ENCODE measurements around the gene SAMD4B. TPM values are rescaled to one million over a fixed set of nuclear protein-coding genes. Genes with fewer than 3 reads are reported as not detected.

The SAMD4B gene
- total and polyA plus RNA-seq, 2 of the 8 experiments (the other 6 are each of a cell fraction or from before 2014, with no cell fraction given) = 137 to 158 TPM

- DNase-seq (ENCODE audit: low read depth in 1 of 2, low spot score in 2 of 2) = no peak
- TF ChIP-seq E2F6 (IDR thresholded peaks at IDR 0.05) (no peak), RAD21 (IDR thresholded peaks at IDR 0.05 in 1 of 2, conservative IDR thresholded peaks at IDR 0.05 in 1 of 2; ENCODE audit: low read depth in 2 of 2, low read length in 2 of 2) (no peak), GTF2F1 (IDR thresholded peaks at IDR 0.05; ENCODE audit: borderline replicate concordance, low read depth, low read length) (no peak)
These were observed 57.4 kb downstream of the SAMD4B start for GRCh38 chr19:39399668-39400050.

More at GRCh38 chr19:39399668-39400050, 57.4 kb downstream of the SAMD4B start:
- Histone ChIP-seq H2BK20ac (ENCODE audit: low read length) (no peak overlapping the region), H3K36me3 (ENCODE audit: control insufficient read depth in 2 of 4, insufficient read depth in 4 of 4, low read length in 3 of 4) (peaks cover 0 to 4% (median 2%) of the 10 kb centered on the region in 4 experiments; a peak in 2 of 8 replicates), H3K23me2 (ENCODE audit: low read depth, low read length) (peaks cover 12% of the 10 kb centered on the region; the same call in 1 of the 2 replicates), H4K20me1 (replicated peaks in 1 of 2; ENCODE audit: control insufficient read depth in 1 of 2, insufficient read depth in 2 of 2, low read length in 2 of 2) (peaks cover 2 to 7% of the 10 kb centered on the region in 2 experiments), H3K23ac (ENCODE audit: insufficient read length) (no peak overlapping the region), H2BK12ac (ENCODE audit: low read depth, low read length) (0 out of 2 replicates have a peak overlapping the region, but pooled peaks have one; percentile 75), H2BK15ac (ENCODE audit: low read length) (no peak overlapping the region), H3K79me2 (ENCODE audit: control insufficient read depth in 1 of 2, insufficient read depth in 2 of 2, low read length in 2 of 2) (no peaks in the 10 kb centered on the region), H3K14ac (ENCODE audit: insufficient read length) (no peak overlapping the region), H4K5ac (ENCODE audit: insufficient read length, low read depth, low read length) (no peak overlapping the region), H3K27me3 (replicated peaks in 1 of 4; ENCODE audit: control insufficient read depth in 3 of 4, extremely low read depth in 1 of 4, insufficient read depth in 3 of 4, low read length in 3 of 4) (no peaks in the 10 kb centered on the region), H3K4me1 (replicated peaks in 1 of 4; ENCODE audit: control insufficient read depth in 3 of 4, insufficient read depth in 4 of 4, low read length in 3 of 4) (peaks cover 6 to 21% (median 14%) of the 10 kb centered on the region in 4 experiments), H3K9me3 (ENCODE audit: insufficient read depth in 2 of 2, low read depth in 1 of 2, low read length in 1 of 2) (no peaks in the 10 kb centered on the region), H3K18ac (ENCODE audit: extremely low read depth, low read length) (no peak overlapping the region), H4K91ac (replicated peaks; ENCODE audit: insufficient read length, low read length) (no peak overlapping the region), H3K4ac (replicated peaks; ENCODE audit: insufficient read length, low read depth, low read length) (no peak overlapping the region), H2AK5ac (ENCODE audit: low read depth, low read length) (no peak overlapping the region), H2AFZ (ENCODE audit: low read length) (no peak overlapping the region), H3K27ac (ENCODE audit: low read depth, low read length) (no peak overlapping the region), H4K8ac (ENCODE audit: extremely low read depth, insufficient read depth, low read length) (0 out of 2 replicates have a peak overlapping the region, but pooled peaks have one; percentile 12), H2BK5ac (ENCODE audit: low read depth, low read length) (no peak overlapping the region), H2BK120ac (replicated peaks; ENCODE audit: low read depth, low read length) (no peak overlapping the region), H3K79me1 (ENCODE audit: low read depth, low read length) (no peaks in the 10 kb centered on the region), H3K9ac (replicated peaks in 1 of 4; ENCODE audit: extremely low read depth in 1 of 4, low read depth in 3 of 4, low read length in 3 of 4) (no peak overlapping the region), H3K4me2 (ENCODE audit: insufficient read depth in 1 of 2, low read depth in 2 of 2, low read length in 2 of 2) (no peak overlapping the region), H3K56ac (replicated peaks; ENCODE audit: insufficient read length, low read depth, low read length) (no peak overlapping the region), H3K4me3 (ENCODE audit: extremely low read depth in 1 of 4, insufficient read depth in 2 of 4, low read depth in 3 of 4, low read length in 4 of 4) (no peak overlapping the region)
- no peak for FAIRE-seq
- 99% methylated on average over 4 of the region's 4 CpGs; no CpG with 5 or more reads in 1 of the 2 experiments for WGBS, 2 experiments (ENCODE audit: extremely low coverage in 1 of 2, insufficient coverage in 1 of 2, insufficient read length in 1 of 2, insufficient replicate concordance in 2 of 2, low coverage in 1 of 2, low lambda C conversion rate in 2 of 2, missing lambda C conversion rate in 1 of 2)
- POLR2A ChIA-PET (ENCODE audit: partially characterized antibody) = interaction anchor here (1.1 to 14.3 kb wide), 9 partner anchors 5 to 57 kb away, joined by 3 to 234 read pairs (median 22); partner anchors contain the start of genes MED29, PAF1, PLEKHG2 and RPS16
- CTCF ChIA-PET (ENCODE audit: partially characterized antibody) = interaction anchor here (1.0 to 9.5 kb wide), 3 partner anchors 10 to 15 kb away, joined by 3 to 128 read pairs (median 4); partner anchors contain the start of gene PLEKHG2

Measured in H1 (cell line).